T-helper 17 cell (primary cell): ENCODE measurements around the gene UAP1L1. TPM values are rescaled to one million over a fixed set of nuclear protein-coding genes. Genes with fewer than 3 reads are reported as not detected.
"Not testable (repeated sequence)": the region's sequence is repeated elsewhere in the genome, so short reads cannot be mapped to it uniquely, and the experiment has no call there.

Experiments
- ATAC-seq: fragments of 150-1000 bp; cut with Tn5 transposase; 2 replicates; pipeline ENCODE4 v1.10.0; 2021; ENCODE audit warnings: mild to moderate bottlenecking, moderate library complexity
- DNase-seq, 3 donors: peaks; one replicate each; pipeline versions ENCODE4 v3.0.0 to v3.0.0-alpha.2; 2020 to 2021
- H3K9me3 ChIP-seq: one replicate; pipeline ENCODE4 v1.7.0; 2013; ENCODE audit warnings: low read length, mild to moderate bottlenecking; ENCODE audit not compliant: control insufficient read depth, poor library complexity, severe bottlenecking
- H3K27ac Mint-ChIP-seq: one replicate; pipeline ENCODE4 v1.8.0; 2022; ENCODE audit warnings: mild to moderate bottlenecking, moderate library complexity, mixed read lengths
- H3K27me3 Mint-ChIP-seq: one replicate; pipeline ENCODE4 v1.8.0; 2022; ENCODE audit warnings: mixed read lengths
- H3K36me3 Mint-ChIP-seq: one replicate; pipeline ENCODE4 v1.8.0; 2022; ENCODE audit warnings: low read depth, mixed read lengths
- H3K4me1 Mint-ChIP-seq: one replicate; pipeline ENCODE4 v1.8.0; 2022; ENCODE audit warnings: mild to moderate bottlenecking, mixed read lengths
- H3K4me3 Mint-ChIP-seq: one replicate; pipeline ENCODE4 v1.8.0; 2022; ENCODE audit warnings: mild to moderate bottlenecking, moderate library complexity, mixed read lengths
- total RNA-seq, 4 donors: library from RNA in 2 of 4; stranded (reverse) in 2 of 4; gene quantifications; one replicate each; pipeline ENCODE4 v1.2.3 and lab custom pipeline; 2022 to 2026

UAP1L1 gene
- total RNA-seq, 2 donors from 2014 or later, result 9.3 to 10.2 TPM

GRCh38 chr9:137056739-137057415 lies 20.4 kb upstream of the UAP1L1 start:
- ATAC-seq, result no peak
- no peaks in the 10 kb centered on the region for H3K4me1 Mint-ChIP-seq
- H3K27me3 Mint-ChIP-seq, result no peaks in the 10 kb centered on the region
- no peaks in the 10 kb centered on the region for H3K9me3 ChIP-seq
- DNase-seq, result no peak
- no peaks in the 10 kb centered on the region for H3K36me3 Mint-ChIP-seq
- no peak overlapping the region for H3K27ac Mint-ChIP-seq
- no peak overlapping the region for H3K4me3 Mint-ChIP-seq

- Mint-ChIP-seq H3K36me3 (no peaks in the 10 kb centered on the region), H3K27me3 (no peaks in the 10 kb centered on the region), H3K4me3 (no peak overlapping the region), H3K4me1 (no peaks in the 10 kb centered on the region), H3K27ac (no peak overlapping the region)
- ATAC-seq (no peak), DNase-seq (no peak)
- no peaks in the 10 kb centered on the region for H3K9me3 ChIP-seq
Observed at GRCh38 chr9:137057545-137057944, 19.8 kb upstream of the UAP1L1 start.

- no peaks in the 10 kb centered on the region for H3K36me3 Mint-ChIP-seq
- DNase-seq (no peak), ATAC-seq (no peak)
- H3K4me1 Mint-ChIP-seq, result no peaks in the 10 kb centered on the region
- no peak overlapping the region for H3K27ac Mint-ChIP-seq
- H3K4me3 Mint-ChIP-seq, result no peak overlapping the region
- no peaks in the 10 kb centered on the region for H3K9me3 ChIP-seq
- no peaks in the 10 kb centered on the region for H3K27me3 Mint-ChIP-seq
Observed at GRCh38 chr9:137058521-137059234, 18.6 kb upstream of the UAP1L1 start.

- no peak overlapping the region for H3K4me3 Mint-ChIP-seq
- H3K36me3 Mint-ChIP-seq, result no peaks in the 10 kb centered on the region
- no peak overlapping the region for H3K27ac Mint-ChIP-seq
- no peak for ATAC-seq
- H3K27me3 Mint-ChIP-seq, result no peaks in the 10 kb centered on the region
- DNase-seq, result no peak
- peaks cover 5% of the 10 kb centered on the region for H3K4me1 Mint-ChIP-seq
- H3K9me3 ChIP-seq, result no peaks in the 10 kb centered on the region
Observed at GRCh38 chr9:137062384-137062783, 14.9 kb upstream of the UAP1L1 start.

GRCh38 chr9:137062798-137063197 lies 14.5 kb upstream of the UAP1L1 start:
- H3K27ac Mint-ChIP-seq, H3K4me3 Mint-ChIP-seq, DNase-seq, H3K4me1 Mint-ChIP-seq, ATAC-seq, H3K27me3 Mint-ChIP-seq, H3K9me3 ChIP-seq, H3K36me3 Mint-ChIP-seq: not testable (repeated sequence)

GRCh38 chr9:137063311-137064026 lies 13.8 kb upstream of the UAP1L1 start:
- ATAC-seq (no peak), DNase-seq (no peak)
- no peaks in the 10 kb centered on the region for H3K9me3 ChIP-seq
- H3K36me3 Mint-ChIP-seq, result no peaks in the 10 kb centered on the region
- no peak overlapping the region for H3K4me3 Mint-ChIP-seq
- peaks cover 10% of the 10 kb centered on the region for H3K4me1 Mint-ChIP-seq
- H3K27ac Mint-ChIP-seq, result no peak overlapping the region
- H3K27me3 Mint-ChIP-seq, result peaks cover 5% of the 10 kb centered on the region

- H3K27ac Mint-ChIP-seq, result no peak overlapping the region
- H3K9me3 ChIP-seq, result no peaks in the 10 kb centered on the region
- ATAC-seq (peak; percentile 43), DNase-seq (peak; percentile 41 to 66 (median 59))
- H3K36me3 Mint-ChIP-seq, result no peaks in the 10 kb centered on the region
- peaks cover 5% of the 10 kb centered on the region for H3K27me3 Mint-ChIP-seq
- H3K4me1 Mint-ChIP-seq, result peaks cover 10% of the 10 kb centered on the region
- no peak overlapping the region for H3K4me3 Mint-ChIP-seq
Observed at GRCh38 chr9:137064027-137064879, 13.1 kb upstream of the UAP1L1 start.

- no peak for DNase-seq
- Mint-ChIP-seq H3K4me3 (no peak overlapping the region), H3K27me3 (peaks cover 5% of the 10 kb centered on the region), H3K27ac (no peak overlapping the region), H3K36me3 (no peaks in the 10 kb centered on the region), H3K4me1 (peaks cover 10% of the 10 kb centered on the region)
- no peak for ATAC-seq
- no peaks in the 10 kb centered on the region for H3K9me3 ChIP-seq
Observed at GRCh38 chr9:137064880-137065164, 12.5 kb upstream of the UAP1L1 start.

GRCh38 chr9:137065336-137065967 lies 11.9 kb upstream of the UAP1L1 start:
- no peak for DNase-seq

GRCh38 chr9:137066096-137066861 lies 11.0 kb upstream of the UAP1L1 start:
- Mint-ChIP-seq H3K36me3 (no peaks in the 10 kb centered on the region), H3K4me3 (no peak overlapping the region), H3K27me3 (peaks cover 5% of the 10 kb centered on the region), H3K27ac (no peak overlapping the region), H3K4me1 (peaks cover 15% of the 10 kb centered on the region)
- ATAC-seq, result no peak
- no peak for DNase-seq
- H3K9me3 ChIP-seq, result no peaks in the 10 kb centered on the region

More at GRCh38 chr9:137065336-137065967, 11.9 kb upstream of the UAP1L1 start:
- H3K4me1 Mint-ChIP-seq, result peaks cover 11% of the 10 kb centered on the region
- no peak overlapping the region for H3K27ac Mint-ChIP-seq
- no peak overlapping the region for H3K4me3 Mint-ChIP-seq
- H3K9me3 ChIP-seq, result no peaks in the 10 kb centered on the region
- peaks cover 5% of the 10 kb centered on the region for H3K27me3 Mint-ChIP-seq
- no peaks in the 10 kb centered on the region for H3K36me3 Mint-ChIP-seq
- no peak for ATAC-seq

- H3K9me3 ChIP-seq, result no peaks in the 10 kb centered on the region
- H3K27ac Mint-ChIP-seq, result peak overlapping the region; percentile 29
- no peaks in the 10 kb centered on the region for H3K36me3 Mint-ChIP-seq
- H3K4me3 Mint-ChIP-seq, result peak overlapping the region; percentile 31
- H3K27me3 Mint-ChIP-seq, result peaks cover 5% of the 10 kb centered on the region
- peaks cover 17% of the 10 kb centered on the region for H3K4me1 Mint-ChIP-seq
- DNase-seq (peak; percentile 73 to 83 (median 77)), ATAC-seq (peak; percentile 65)
Observed at GRCh38 chr9:137067860-137068538, 9.3 kb upstream of the UAP1L1 start.
